ENCODE measurements around the gene POLR2H.

DNA sequence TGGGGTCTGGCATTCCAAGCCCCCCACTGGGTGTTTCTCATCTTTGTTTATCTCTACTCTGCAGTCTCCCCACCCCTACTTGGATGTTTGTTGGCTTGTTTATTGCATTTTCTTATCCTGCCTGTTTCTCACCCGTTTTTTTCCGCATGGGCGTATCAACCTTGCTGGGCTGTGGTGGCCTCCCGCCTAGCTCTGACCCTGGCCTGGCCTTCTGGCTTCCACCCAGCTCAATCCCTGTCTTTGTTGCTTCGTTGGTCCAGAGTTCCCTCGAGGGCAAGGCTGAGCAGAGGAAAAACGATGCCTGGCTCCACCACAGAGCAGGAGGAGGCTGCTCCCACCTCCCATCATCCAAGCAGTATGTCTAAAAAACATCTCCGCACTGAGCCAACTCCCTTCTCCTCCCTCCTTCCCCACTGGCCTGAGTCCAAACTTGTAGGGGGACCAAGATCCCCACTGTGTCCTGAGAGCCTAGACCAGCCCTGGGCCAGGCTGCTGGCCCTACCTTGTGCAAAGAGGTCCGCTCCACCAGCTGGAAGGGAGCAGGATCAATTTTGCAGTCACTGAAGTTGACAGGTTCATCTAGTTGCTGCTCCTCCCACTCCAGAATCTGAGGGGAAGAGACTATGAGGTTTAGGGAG, 9.9 kb upstream of the POLR2H start:
- TF ChIP-seq POLR2A (IDR thresholded peaks at IDR 0.05): no peak
- TF ChIP-seq, protein P1, sequence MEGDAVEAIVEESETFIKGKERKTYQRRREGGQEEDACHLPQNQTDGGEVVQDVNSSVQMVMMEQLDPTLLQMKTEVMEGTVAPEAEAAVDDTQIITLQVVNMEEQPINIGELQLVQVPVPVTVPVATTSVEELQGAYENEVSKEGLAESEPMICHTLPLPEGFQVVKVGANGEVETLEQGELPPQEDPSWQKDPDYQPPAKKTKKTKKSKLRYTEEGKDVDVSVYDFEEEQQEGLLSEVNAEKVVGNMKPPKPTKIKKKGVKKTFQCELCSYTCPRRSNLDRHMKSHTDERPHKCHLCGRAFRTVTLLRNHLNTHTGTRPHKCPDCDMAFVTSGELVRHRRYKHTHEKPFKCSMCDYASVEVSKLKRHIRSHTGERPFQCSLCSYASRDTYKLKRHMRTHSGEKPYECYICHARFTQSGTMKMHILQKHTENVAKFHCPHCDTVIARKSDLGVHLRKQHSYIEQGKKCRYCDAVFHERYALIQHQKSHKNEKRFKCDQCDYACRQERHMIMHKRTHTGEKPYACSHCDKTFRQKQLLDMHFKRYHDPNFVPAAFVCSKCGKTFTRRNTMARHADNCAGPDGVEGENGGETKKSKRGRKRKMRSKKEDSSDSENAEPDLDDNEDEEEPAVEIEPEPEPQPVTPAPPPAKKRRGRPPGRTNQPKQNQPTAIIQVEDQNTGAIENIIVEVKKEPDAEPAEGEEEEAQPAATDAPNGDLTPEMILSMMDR (IDR thresholded peaks at IDR 0.05): no peak

Measured in transverse colon (tissue), 3 donors.